Kasumi-1 (cell line): ENCODE data around the gene TSPOAP1.
"Not testable (repeated sequence)": the region's sequence is repeated elsewhere in the genome, so short reads cannot be mapped to it uniquely, and the experiment has no call there.

ENCODE experiments used
- DNase-seq, 2 experiments: peaks; one replicate each; lab custom pipeline; 2025; lab: John Stamatoyannopoulos, UW

Gene TSPOAP1

DNA sequence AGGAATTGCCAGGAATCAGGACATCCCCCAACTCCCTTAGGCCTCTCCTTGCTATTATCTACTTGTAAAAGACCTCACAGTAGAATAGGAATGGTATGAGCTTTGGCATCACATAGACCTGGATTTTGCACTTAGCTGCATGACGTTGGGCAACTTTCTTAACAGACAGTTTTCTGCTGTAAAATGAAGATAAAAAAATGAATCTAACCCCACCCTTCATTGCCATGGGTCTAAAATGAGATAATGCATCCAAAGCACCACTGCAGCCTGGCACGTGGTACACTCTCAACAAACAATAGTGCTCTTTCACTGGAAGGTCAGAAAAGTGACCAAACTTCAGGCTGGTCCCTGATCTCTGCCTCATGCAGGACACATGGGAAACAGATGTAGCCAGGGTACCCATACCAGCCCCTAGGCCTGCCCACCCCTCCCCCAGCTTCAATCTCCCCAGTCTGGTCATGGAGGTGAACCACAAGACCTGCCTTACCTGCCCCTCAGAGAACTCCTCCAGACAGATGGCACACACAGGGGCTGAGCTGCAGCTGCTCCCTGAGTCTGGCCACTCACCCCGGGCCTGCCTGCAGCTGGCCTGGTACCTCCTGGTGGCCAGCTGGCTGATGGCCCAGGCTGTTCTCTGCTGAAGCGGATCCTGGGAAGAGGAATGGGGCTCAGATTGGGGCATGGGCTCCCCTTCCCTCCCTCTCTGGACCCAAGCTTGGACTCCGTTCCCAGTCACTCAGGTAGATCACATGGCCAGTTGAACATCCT is 31.9 kb upstream of the TSPOAP1 start:
- no peak for DNase-seq

DNA sequence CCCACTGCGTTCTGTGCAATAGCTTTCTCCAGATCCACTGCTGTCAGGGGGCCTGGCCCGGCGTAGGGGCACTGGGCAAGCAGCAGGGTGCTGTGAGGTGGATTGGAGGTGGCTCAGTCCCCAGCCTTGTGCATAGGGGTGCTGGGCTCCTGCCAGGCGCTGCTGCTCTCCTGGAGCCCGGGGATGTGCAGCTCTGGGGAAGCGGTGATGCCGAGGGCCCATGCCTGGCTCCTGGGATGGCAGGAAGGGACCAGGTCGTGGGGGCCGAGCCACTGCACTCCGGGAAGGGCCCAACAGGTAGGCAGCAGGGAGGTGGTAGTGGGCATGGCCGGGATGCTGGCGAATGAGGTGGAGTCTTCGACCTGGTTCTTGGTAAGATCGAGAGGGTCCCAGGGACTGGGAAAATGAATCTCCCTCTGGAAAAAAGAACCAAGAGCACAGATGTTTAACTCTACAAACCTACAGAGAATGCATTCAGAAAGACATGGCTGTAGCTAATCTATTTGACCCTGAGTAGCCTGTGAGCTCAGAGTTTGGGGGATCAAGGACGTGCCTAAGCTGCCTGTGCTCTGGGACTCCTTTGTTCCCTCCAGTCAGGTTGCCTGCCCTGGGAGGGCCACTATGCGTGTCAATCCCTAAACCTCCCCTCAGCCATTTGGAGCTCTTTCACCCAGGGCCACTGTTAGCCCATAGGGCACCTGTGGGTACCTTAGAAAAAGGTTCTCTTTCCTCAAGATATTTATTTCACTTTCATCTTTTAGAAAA is 30.0 kb upstream of the TSPOAP1 start:
- no peak for DNase-seq

DNA sequence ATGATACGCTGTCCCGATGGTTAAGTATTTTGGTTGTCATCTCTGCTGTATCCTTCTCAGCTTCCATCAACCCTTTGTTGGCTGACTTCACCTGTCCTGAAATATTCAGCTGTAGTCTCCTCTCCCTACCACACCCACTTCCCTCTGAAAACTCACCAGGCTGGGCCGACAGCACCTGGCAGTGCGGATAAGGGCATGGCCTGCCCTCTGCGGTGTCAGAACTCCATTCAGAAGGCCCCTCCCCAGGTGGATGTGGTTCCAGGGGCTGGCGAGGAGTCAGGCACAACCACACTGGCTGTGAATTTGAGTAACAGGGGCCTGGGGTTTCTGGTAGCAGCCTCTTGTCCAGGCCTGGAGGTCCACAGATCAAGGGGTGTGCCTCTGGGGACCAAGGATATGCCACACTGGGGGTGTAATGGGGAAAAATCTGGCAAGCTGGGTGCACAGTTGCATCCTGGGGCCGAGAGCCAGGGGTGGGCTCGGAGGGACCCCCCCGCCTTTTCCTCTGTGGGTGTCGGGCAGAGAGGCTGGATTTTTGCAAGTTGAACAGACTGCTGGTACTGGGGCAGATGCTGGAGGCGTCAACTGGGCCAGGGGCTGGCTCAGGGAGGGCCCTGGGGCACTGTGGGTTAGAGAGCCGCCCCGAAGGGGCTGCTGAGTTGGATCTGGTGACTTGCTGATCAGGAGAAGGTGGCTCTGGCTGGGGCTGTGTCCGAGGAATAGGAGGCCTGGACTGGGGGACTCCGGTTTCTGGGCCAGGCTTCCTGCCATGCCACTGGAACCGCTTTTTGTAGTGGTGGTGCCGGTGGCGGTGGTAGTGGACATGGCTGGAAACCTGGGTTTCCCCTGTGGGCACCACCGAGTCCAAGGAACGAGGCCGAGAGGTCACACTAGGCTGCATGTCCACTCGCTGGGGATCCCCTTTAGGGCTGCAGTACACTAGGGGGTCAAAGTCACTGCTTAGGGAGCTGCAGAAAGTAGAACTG is 29.0 kb upstream of the TSPOAP1 start:
- DNase-seq = no peak

DNA sequence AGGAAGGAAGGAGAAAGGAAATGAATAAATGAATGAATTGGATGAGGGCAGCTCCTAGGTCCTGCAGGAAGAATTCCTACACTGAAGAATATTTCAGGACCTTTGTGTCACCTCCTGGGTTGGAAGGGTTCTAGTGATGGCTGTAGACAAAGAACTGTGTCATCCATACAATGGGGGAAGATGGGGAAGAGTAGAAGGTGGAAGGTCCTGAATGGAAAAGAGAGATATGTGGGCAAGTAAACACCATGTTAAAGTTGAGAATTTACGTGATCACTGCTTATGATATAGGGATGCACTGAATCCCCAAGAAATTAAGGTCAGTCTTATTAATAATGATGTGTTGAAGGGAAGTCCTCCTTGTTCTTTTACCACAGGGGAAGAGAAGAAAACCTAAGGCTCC is 27.6 kb upstream of the TSPOAP1 start:
- DNase-seq = no peak

DNA sequence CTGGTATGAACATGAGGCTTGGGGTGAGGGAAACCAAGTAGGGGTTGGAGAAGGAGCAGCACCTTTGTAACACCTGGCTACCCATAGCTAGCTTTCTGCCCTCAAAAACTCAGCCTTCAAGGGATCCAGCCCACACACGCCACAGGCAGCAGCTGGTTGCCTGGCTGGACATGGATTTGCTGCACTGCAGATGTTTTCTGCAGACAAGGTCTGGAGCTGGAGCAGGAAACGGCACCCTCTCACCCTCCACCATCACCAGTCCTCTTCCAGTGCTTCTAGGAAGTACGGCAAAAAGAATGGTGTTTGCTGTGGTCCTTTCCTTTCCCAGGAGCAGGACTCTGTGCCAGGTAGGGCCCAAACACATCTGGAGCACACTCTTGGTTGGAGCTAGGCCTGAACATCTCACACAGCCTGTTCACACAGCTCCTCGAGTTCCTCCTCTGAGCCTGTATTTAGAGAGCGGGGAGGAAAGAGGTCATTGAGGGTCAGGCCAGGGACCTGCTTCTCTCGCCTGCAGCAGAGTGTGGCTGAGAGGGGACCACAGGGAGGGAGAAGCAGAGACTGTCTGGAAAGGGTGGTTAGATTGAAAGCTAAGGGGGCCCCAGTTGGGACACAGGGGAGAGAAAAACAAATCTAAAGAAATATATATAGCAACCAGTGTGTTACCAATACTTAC is 26.1 kb upstream of the TSPOAP1 start:
- DNase-seq = no peak

DNA sequence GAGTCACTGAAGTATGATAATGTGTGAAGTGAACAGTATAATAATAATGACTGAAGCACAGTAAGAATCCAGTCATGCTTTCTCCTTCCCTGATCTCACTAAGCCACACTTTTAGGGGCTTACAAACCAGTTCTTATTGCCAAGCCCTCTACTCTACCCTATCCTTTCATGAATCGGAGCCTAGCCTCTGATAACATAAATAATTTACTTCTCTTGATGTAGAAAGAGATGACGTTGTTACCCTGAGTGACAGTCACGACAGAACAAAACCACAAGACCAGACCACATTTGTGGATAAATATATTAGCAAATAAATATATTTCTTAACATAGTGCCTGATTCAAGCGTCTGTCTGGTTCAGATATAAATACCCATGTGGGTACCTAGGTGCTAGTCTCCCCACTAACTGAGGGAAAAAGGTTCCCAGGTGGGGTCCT is 24.8 kb upstream of the TSPOAP1 start:
- DNase-seq = no peak

DNA sequence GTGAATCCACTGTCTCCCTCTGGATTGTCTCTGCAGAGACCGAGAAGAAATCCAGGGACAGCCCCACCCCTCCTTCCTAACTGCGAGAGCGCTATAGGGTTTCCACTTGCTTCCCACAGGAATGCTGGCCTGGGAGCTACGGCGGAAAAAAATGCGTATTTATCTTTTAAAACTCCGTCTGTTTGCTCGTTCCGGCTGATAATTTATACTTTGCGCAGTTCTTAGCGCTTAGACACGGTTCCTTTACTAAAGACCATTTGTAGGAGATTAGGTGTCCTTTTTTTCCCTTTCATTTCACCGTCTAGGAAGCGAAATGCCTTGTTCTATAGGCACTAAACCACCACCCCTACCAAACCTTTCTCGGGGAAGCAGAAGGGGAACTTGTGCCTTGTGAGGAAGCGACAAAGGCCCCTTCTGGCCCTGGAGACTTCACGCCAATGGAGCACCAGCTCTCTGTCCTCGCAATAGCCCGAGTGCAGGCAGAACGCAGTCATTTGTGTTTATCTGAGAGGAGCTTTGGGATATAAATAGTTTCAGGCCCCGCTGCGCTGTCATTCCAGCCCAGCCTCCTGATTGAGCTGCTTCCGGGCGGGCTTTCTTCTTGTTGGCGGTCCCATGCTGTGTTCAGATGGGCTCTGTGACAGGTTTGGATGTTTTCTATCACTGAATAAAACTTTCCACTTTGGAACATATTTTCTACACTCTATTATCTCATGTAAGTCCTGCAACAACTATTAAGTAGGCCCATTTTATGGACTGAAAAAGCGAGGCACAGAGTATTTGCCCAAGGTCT is 24.2 kb upstream of the TSPOAP1 start:
- no peak for DNase-seq

DNA sequence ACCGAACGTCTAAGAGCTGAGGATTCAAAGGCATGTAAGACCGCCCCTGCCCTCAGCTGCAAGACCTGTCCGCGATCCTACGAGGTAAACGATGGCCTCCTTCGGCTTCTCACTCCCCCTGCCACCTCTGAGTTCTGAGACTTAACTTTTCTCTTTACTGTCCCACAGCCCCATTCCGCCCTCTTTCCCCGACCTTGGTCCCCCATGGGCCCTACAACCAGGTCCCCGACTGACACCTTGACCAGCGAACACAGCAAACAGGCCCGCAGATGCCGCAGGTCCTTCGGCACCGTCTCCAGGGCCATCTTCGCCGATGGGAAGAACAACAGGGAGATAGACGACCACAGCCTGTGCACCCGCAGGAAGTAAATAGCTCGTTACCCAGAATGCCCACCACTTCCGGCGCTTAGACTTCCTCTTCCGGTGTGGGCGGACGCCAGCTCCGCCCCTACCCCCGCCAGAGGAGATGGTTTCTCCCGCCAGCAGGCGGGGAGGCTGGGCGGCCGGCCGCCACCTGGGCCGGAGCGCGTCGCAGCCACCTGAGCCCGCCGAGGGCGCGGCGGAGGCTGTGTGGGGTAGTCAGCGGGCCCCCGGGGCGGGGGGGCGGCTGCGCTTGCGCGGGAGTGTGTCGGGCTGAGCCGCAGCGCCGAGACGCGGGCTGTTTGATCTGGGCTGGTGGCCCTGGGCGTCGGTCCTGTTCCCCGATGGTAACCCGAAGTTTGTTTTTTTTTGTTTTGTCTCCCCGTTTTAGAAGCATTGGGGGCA is 23.4 kb upstream of the TSPOAP1 start, which contains the start of gene SUPT4H1:
SUPT4H1 (minus strand) TSS at position 371 of the 765 bp plus-strand sequence; CDS start at position 305, 66 bp downstream.
- peak; percentile 93 to 95 for DNase-seq

DNA sequence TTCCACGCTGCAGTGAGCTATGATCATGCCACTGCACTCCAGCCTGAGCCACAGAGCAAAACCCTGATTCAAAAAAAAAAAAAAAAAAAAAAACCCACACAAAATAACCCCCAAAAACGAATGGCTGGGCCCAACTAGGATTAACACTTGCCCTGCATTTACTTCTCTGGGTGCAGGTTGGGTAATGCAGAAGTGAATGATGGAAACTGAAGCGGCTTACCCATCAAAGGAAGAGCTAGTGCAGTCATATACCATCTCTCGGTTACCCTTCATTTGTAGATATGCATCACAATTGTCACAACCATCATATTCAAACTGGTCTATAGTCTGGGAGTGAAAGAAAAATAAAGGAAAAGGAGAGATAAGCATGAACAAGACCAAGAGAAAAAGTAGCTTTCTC is 22.6 kb upstream of the TSPOAP1 start:
- no peak for DNase-seq

DNA sequence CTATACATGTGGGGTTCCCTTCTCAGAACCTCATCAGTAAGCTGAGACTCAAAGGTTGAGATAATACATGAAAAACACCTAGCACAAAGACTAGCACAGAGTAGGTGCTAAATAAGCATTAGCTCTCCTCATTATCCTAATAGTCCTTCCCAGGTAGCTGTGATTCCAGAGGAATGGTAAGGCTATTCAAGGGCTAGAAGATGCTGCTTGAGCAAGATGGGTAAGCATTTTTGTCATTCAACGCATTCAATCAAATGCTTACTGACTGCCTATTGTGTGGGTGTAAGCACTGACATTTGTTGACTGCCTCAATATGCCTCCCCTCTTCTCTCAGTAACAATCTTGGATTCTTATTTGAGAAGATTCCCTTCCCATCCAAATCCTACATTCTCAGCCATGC is 19.4 kb upstream of the TSPOAP1 start:
- no peak for DNase-seq

DNA sequence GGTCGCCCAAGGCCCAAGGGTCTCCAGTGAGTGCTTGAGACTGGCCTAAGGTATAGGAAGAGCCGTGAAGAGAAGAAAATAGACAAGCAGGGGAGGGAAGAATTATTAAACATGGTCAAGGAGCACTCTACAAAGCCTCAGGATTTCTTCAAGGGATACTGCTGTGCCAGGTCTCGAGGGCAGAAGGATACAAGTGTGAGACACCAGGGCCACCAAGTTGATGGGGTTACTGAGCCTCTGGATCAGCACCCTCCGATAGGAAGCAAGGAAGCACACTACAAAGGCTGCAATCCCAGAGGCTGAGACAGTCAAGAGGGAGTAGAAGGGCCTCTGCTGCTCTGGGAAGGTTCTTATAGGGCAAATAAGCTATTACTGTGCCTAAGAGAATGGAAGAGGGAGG is 16.9 kb upstream of the TSPOAP1 start:
- no peak for DNase-seq

DNA sequence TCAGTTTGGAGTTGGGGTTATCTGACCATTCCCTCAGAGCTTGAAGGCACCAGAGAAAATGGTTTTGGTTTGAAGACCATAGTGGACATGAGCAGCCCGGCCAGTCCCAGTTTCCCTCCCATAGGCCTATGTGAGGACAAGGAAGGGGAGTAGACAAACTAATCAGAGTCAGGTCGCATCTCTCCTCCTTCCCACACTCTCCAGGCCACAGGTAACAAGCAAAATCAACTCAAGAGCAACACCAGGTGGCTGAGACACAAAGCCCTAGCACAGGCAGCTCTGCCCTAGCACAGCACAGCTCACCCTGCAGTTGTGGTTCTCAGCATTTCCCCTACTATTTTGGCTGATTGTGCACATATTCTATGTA is 16.2 kb upstream of the TSPOAP1 start:
- DNase-seq = no peak

DNA sequence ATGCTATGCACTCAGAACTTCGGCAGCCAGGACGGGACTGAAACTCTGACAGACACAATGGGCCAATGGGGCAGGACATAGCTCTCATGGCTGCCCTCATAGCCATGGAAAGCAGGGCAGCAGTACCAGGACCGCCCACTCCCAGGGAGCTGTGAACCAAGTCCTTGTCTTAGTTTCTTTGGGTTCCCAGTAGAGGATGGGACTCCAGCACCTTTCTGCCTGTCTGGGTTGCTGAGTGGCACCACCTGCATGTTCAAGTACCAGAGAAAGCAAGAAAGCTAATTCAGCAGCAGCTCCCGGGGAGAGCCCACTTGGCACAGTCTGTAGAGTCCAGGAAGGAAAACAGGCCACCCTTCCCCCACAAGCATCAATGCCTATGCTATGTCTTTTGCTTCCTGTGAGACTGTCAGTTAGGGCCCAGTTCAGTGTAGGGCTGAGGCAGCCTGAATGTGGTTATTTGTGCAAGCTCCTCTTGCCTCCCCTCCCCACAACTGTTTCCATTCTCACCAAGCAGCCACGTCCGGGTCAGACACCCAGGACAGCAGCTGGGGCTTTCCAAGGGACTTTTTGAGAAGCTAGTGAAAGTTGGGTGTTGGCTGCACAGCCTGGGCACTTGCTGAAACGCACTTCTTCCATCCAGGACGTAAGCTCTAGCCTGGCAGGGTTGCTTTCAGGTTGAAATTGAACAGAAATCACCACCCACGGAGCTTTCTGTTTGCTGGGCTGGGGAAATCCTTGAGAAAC is 15.6 kb upstream of the TSPOAP1 start:
- DNase-seq = peak; percentile 95 to 96

DNA sequence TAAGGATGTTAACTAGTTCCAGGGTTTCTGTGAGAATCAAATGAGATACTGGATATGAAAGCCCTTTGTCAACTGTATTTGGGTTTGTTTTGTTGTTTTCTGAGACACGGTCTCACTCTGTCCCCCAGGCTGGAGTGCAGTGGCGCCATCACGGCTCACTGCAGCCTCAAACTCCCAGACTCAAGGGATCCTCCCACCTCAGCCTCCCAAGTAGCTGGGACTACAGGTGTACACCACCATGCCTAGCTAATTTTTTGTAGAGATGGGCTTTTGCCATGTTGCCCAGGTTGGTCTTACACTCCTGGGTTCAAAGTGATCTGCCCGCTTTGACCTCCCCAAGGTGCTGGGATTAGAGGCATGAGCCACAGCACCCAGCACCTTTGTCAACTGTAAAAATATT is 14.5 kb upstream of the TSPOAP1 start:
- DNase-seq = no peak

DNA sequence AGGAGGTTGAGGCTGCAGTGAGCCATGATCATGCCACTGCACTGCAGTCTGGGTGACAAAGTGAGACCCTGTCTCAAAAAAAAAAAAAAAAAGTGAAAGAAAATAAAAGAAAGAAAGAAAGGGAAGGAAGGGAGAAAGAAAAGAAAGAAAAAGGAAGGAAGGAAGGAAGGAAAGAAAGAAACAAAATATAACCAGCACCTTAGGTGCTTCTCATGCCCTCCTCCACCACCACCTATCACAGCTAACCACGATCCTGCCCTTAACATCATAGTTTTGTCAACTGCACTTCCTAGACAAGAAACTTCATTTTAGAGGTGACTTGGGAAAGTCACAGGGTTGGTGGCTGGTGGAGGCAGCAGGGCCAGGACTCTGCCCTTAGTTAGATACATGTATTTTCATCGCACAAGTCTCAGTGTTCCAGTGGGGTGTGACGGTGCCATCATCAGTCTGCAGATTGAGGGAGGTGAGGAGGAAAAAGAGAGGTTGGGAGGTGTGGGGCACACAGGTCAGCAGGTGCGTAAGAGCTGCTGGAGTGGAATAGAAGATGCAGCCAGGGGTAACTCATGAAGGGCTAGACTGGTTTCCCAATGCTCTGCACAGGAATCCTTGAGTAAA is 13.4 kb upstream of the TSPOAP1 start:
- no peak for DNase-seq

DNA sequence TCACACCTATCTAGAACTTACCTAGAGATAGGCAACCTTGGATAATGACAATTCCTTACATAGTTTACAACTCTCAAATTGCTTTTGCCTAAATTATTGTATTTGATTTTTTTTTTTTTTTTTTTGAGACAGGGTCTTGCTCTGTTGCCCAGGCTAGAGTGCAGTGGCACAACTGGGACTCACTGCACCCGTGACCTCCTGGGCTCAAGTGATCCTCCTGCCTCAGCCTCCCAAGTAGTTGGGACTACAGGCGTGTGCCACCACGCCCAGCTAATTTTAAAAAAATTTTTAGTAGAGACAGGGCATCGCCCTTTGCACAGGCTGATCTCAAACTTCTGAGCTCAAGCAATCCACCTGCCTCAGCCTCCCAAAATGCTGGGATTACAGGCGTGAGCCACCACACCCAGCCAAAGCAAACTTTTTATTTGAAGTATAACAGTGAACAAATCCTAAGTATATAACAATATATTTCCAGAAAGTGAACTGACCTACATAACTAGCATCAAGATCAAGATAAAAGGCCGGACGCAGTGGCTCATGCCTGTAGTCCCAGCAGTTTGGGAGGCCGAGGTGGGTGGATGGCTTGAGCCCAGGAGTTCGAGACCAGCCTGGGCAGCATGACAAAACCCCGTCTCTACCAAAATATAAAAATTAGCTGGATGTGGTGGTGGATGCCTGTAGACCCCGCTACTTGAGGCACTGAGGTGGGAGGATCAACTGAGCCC is 12.7 kb upstream of the TSPOAP1 start:
- DNase-seq = not testable (repeated sequence)

DNA sequence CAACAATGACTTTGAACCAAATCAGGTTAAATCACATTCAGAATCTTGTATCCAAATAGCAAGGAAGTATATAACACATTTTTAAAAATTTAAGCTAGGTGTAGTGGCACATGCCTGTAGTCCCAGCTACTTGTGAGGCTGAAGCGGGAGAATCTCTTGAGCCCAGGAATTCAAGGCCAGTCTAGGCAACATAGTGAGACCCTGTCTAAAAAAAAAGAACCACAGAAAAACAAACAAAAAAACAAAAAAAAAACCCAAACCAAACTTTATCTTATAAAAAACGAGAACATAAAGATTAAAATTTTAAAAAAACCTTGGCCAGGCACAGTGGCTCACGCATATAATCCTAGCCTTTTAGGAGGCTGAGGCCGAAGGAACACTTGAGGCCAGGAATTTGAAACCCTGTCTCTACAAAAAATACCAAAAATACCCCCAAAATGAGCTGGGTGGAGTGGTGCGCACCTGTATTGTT is 11.8 kb upstream of the TSPOAP1 start:
- no peak for DNase-seq
